Neural cell (in vitro differentiated cells): ENCODE measurements around the gene TRPM6. TPM values are rescaled to one million over a fixed set of nuclear protein-coding genes. Genes with fewer than 3 reads are reported as not detected.

Experiments
- H2AFZ ChIP-seq: fragments of 200-600, 300-800 bp; sonication (generic), shearing (Covaris generic); 2 replicates; pipeline ENCODE4 v1.6.0; 2014; ENCODE audit warnings: low read depth, mild to moderate bottlenecking, antibody characterized with exemption, low read length, moderate library complexity
- H3F3A ChIP-seq: fragments of 200-600 bp; shearing (Covaris generic); 2 replicates; pipeline ENCODE4 v1.6.1; 2016; ENCODE audit warnings: mild to moderate bottlenecking, moderate library complexity, mixed read lengths, antibody characterized with exemption, low read length; ENCODE audit not compliant: insufficient read depth, poor library complexity, severe bottlenecking
- H3K27ac ChIP-seq: fragments of 200-600, 300-800 bp; sonication (generic), shearing (Covaris generic); 2 replicates; pipeline ENCODE4 v1.5.1; 2014; ENCODE audit warnings: mild to moderate bottlenecking, low read length, moderate library complexity
- H3K27me3 ChIP-seq: fragments of 300-800, 200-600 bp; sonication (generic), shearing (Covaris generic); 2 replicates; pipeline ENCODE4 v1.6.0; 2014; ENCODE audit warnings: mild to moderate bottlenecking, low read depth, low read length, moderate library complexity; ENCODE audit not compliant: insufficient read depth
- H3K36me3 ChIP-seq: fragments of 300-800, 200-600 bp; sonication (generic), shearing (Covaris generic); 2 replicates; pipeline ENCODE4 v1.5.1; 2014; ENCODE audit warnings: mild to moderate bottlenecking, antibody characterized with exemption, low read length, moderate library complexity; ENCODE audit not compliant: insufficient read depth
- H3K4me2 ChIP-seq: fragments of 300-800, 200-600 bp; sonication (generic), shearing (Covaris generic); 2 replicates; pipeline ENCODE4 v1.6.0; 2014; ENCODE audit warnings: mild to moderate bottlenecking, low read length
- H3K4me3 ChIP-seq: fragments of 300-800, 200-600 bp; sonication (generic), shearing (Covaris generic); 2 replicates; pipeline ENCODE4 v1.5.1; 2014; ENCODE audit warnings: mild to moderate bottlenecking, low read length, moderate library complexity
- H3K79me2 ChIP-seq: fragments of 200-600 bp; shearing (Covaris generic); replicated peaks from 2 replicates; pipeline ENCODE4 v1.6.0; 2014; ENCODE audit warnings: mild to moderate bottlenecking, low read length, moderate library complexity; ENCODE audit not compliant: insufficient read depth
- H3K9ac ChIP-seq: fragments of 300-800, 200-600 bp; sonication (generic), shearing (Covaris generic); 2 replicates; pipeline ENCODE4 v1.6.1; 2016; ENCODE audit warnings: mild to moderate bottlenecking, low read length, mixed read lengths
- H3K9me2 ChIP-seq: fragments of 200-600 bp; shearing (Covaris generic); 2 replicates; pipeline ENCODE4 v1.6.1; 2016; ENCODE audit warnings: mild to moderate bottlenecking, low read length, mixed read lengths; ENCODE audit not compliant: insufficient read depth
- H3K9me3 ChIP-seq: fragments of 200-600, 300-800 bp; sonication (generic), shearing (Covaris generic); 2 replicates; pipeline ENCODE4 v1.6.1; 2016; ENCODE audit warnings: mild to moderate bottlenecking, mixed run types, low read length, moderate library complexity, mixed read lengths
- H4K20me1 ChIP-seq: fragments of 200-600 bp; shearing (Covaris generic); 2 replicates; pipeline ENCODE4 v1.6.1; 2016; ENCODE audit warnings: mild to moderate bottlenecking, mixed run types; ENCODE audit not compliant: insufficient read depth
- CTCF ChIP-seq: fragments of 450-650 bp; IDR thresholded peaks from 2 replicates; pipeline ENCODE4 v1.5.1; 2014; ENCODE audit warnings: antibody characterized with exemption, mild to moderate bottlenecking, moderate library complexity; ENCODE audit not compliant: poor library complexity, severe bottlenecking
- EP300 ChIP-seq: fragments of 450-650 bp; conservative IDR thresholded peaks from 2 replicates; pipeline ENCODE4 v1.6.1; 2014; ENCODE audit warnings: antibody characterized with exemption, mild to moderate bottlenecking, moderate library complexity; ENCODE audit not compliant: poor library complexity, severe bottlenecking
- EZH2 ChIP-seq: fragments of 200-600, 300-800 bp; shearing (Covaris generic), sonication (generic); IDR thresholded peaks from 2 replicates; pipeline ENCODE4 v1.6.1; 2014; ENCODE audit warnings: antibody characterized with exemption, low read length, borderline replicate concordance, mild to moderate bottlenecking; ENCODE audit not compliant: insufficient read depth, poor library complexity, severe bottlenecking
- MXI1 ChIP-seq: fragments of 450-650 bp; conservative IDR thresholded peaks from 2 replicates; pipeline ENCODE4 v1.6.1; 2014; ENCODE audit warnings: antibody characterized with exemption, mild to moderate bottlenecking; ENCODE audit not compliant: poor library complexity, severe bottlenecking
- POLR2AphosphoS5 ChIP-seq: IDR thresholded peaks from 2 replicates; pipeline ENCODE4 v1.6.1; 2012
- RAD21 ChIP-seq: fragments of 450-650 bp; conservative IDR thresholded peaks from 2 replicates; pipeline ENCODE4 v1.6.1; 2014; ENCODE audit warnings: antibody characterized with exemption, mild to moderate bottlenecking, moderate library complexity
- REST ChIP-seq: IDR thresholded peaks from 2 replicates; pipeline ENCODE4 v1.6.1; 2012; ENCODE audit warnings: borderline replicate concordance
- SMC3 ChIP-seq: fragments of 450-650 bp; conservative IDR thresholded peaks from 2 replicates; pipeline ENCODE4 v1.6.1; 2014; ENCODE audit warnings: antibody characterized with exemption, mild to moderate bottlenecking, moderate library complexity; ENCODE audit not compliant: poor library complexity
- TAF1 ChIP-seq: IDR thresholded peaks from 2 replicates; pipeline ENCODE4 v1.6.1; 2012; ENCODE audit warnings: low read depth
- polyA plus RNA-seq: library from polyadenylated mRNA; depleted of rRNA; stranded (reverse); fragments of >200 nt; gene quantifications from 2 replicates; pipeline ENCODE4 v1.2.3, GENCODE V29; 2014

Gene TRPM6
- polyA plus RNA-seq, 1 donor from 2014 or later, result not detected

GRCh38 chr9:74795081-74795480 lies 92.6 kb downstream of the TRPM6 start:
- no peak overlapping the region for H3K27ac ChIP-seq
- H3K27me3 ChIP-seq, result no peaks in the 10 kb centered on the region
- H3F3A ChIP-seq, result no peaks in the 10 kb centered on the region
- H2AFZ ChIP-seq, result no peak overlapping the region
- no peaks in the 10 kb centered on the region for H3K9me2 ChIP-seq
- no peak overlapping the region for H3K4me2 ChIP-seq
- no peaks in the 10 kb centered on the region for H4K20me1 ChIP-seq
- H3K9me3 ChIP-seq, result no peaks in the 10 kb centered on the region
- no peak overlapping the region for H3K4me3 ChIP-seq
- no peaks in the 10 kb centered on the region for H3K36me3 ChIP-seq
- TF ChIP-seq TAF1, result no peak
- no peak overlapping the region for H3K9ac ChIP-seq
- H3K79me2 ChIP-seq, result no peaks in the 10 kb centered on the region

- no peak overlapping the region for H2AFZ ChIP-seq
- H3K9ac ChIP-seq, result no peak overlapping the region
- no peaks in the 10 kb centered on the region for H4K20me1 ChIP-seq
- H3K9me3 ChIP-seq, result no peaks in the 10 kb centered on the region
- H3K27ac ChIP-seq, result no peak overlapping the region
- no peaks in the 10 kb centered on the region for H3K79me2 ChIP-seq
- no peaks in the 10 kb centered on the region for H3F3A ChIP-seq
- H3K4me2 ChIP-seq, result no peak overlapping the region
- no peak for TF ChIP-seq MXI1
- no peak for TF ChIP-seq SMC3
- no peak for TF ChIP-seq EP300
- no peak for TF ChIP-seq POLR2AphosphoS5
- no peak for TF ChIP-seq CTCF
- TF ChIP-seq RAD21, result no peak
- TF ChIP-seq TAF1, result no peak
- no peak for TF ChIP-seq REST
- TF ChIP-seq EZH2, result no peak
- no peaks in the 10 kb centered on the region for H3K27me3 ChIP-seq
- H3K4me3 ChIP-seq, result no peak overlapping the region
- H3K36me3 ChIP-seq, result no peaks in the 10 kb centered on the region
- H3K9me2 ChIP-seq, result no peaks in the 10 kb centered on the region
Measured at GRCh38 chr9:74784506-74784905, 103.2 kb downstream of the TRPM6 start.

GRCh38 chr9:74783408-74783807 lies 104.3 kb downstream of the TRPM6 start:
- H3K9me3 ChIP-seq, result no peaks in the 10 kb centered on the region
- H3K27ac ChIP-seq, result no peak overlapping the region
- no peaks in the 10 kb centered on the region for H4K20me1 ChIP-seq
- no peak overlapping the region for H2AFZ ChIP-seq
- H3K79me2 ChIP-seq, result no peaks in the 10 kb centered on the region
- H3K27me3 ChIP-seq, result no peaks in the 10 kb centered on the region
- H3K9me2 ChIP-seq, result no peaks in the 10 kb centered on the region
- H3K9ac ChIP-seq, result no peak overlapping the region
- H3F3A ChIP-seq, result no peaks in the 10 kb centered on the region
- H3K4me2 ChIP-seq, result no peak overlapping the region
- no peak overlapping the region for H3K4me3 ChIP-seq
- no peak for TF ChIP-seq SMC3
- no peak for TF ChIP-seq TAF1
- no peaks in the 10 kb centered on the region for H3K36me3 ChIP-seq
